ENCODE measurements around the gene NRDC.

- TF ChIP-seq POLR2A (IDR thresholded peaks at IDR 0.05; ENCODE audit: borderline replicate concordance, extremely low read depth, insufficient read depth, insufficient read length) (no peak), RAD21 (IDR thresholded peaks at IDR 0.05; ENCODE audit: low read depth) (no peak), ATF3 (IDR thresholded peaks at IDR 0.05) (no peak), CTCF (IDR thresholded peaks at IDR 0.05 in 2 of 3, conservative IDR thresholded peaks at IDR 0.05 in 1 of 3; ENCODE audit: borderline replicate concordance in 1 of 3, insufficient read depth in 1 of 3, low read depth in 2 of 3, low read length in 2 of 3) (no peak)
These were observed 88.1 kb downstream of the NRDC start for GRCh38 chr1:51790385-51790784.
